Neural crest cell (in vitro differentiated cells): ENCODE data around the gene AQP4. TPM values are rescaled to one million over a fixed set of nuclear protein-coding genes. Genes with fewer than 3 reads are reported as not detected.

Source experiments
- DNase-seq: peaks from one replicate; pipeline ENCODE4 v3.0.0; 2021; ENCODE audit warnings: low read depth, mixed read lengths, low spot score
- H3K27ac Mint-ChIP-seq: one replicate; pipeline ENCODE4 v1.8.0; 2021; ENCODE audit warnings: mild to moderate bottlenecking, mixed read lengths; ENCODE audit not compliant: unreplicated experiment
- H3K27me3 Mint-ChIP-seq: 2 replicates; pipeline ENCODE4 v1.8.0; 2021; ENCODE audit warnings: low read depth, mild to moderate bottlenecking, mixed read lengths
- H3K36me3 Mint-ChIP-seq: 2 replicates; pipeline ENCODE4 v1.8.0; 2021; ENCODE audit warnings: low read depth, mild to moderate bottlenecking, mixed read lengths
- H3K4me1 Mint-ChIP-seq: 2 replicates; pipeline ENCODE4 v1.8.0; 2021; ENCODE audit warnings: mixed read lengths
- H3K4me3 Mint-ChIP-seq: one replicate; pipeline ENCODE4 v1.8.0; 2021; ENCODE audit warnings: mild to moderate bottlenecking, mixed read lengths
- H3K9me3 Mint-ChIP-seq: 2 replicates; pipeline ENCODE4 v1.8.0; 2021; ENCODE audit warnings: mixed read lengths
- total RNA-seq: library from RNA; stranded (reverse); gene quantifications from 2 replicates; pipeline ENCODE4 v1.2.1, GENCODE V29; 2021
- TF ChIP-seq, protein P1 (sequence below): fragments of 200-600 bp; sonication (generic); conservative IDR thresholded peaks from 2 replicates; pipeline ENCODE4 v1.5.0; 2021; ENCODE audit warnings: antibody characterized with exemption, mild to moderate bottlenecking

Gene AQP4
- total RNA-seq, 1 donor from 2014 or later = not detected

DNA sequence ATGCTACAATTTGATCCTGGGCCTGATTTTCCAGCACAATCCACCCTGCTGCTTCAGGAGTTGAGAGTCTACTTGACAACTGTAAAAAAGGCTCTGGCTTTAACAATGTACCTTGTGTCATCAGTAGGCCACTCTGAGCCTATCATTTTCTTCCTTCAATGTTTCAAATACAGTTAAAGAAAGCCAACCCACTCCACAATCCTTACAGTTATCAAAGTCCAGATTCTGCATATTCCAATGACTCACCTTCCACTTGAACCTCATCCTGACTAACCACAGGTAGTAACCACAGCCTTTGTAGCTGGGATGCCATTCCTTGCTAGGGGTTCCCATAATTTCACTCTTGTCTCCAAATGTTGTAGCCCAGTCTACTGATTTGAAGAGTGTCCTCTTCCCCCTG is 35.5 kb upstream of the AQP4 start:
- no peaks in the 10 kb centered on the region for H3K4me1 Mint-ChIP-seq
- no peak overlapping the region for H3K27ac Mint-ChIP-seq
- no peaks in the 10 kb centered on the region for H3K27me3 Mint-ChIP-seq
- peaks cover 21% of the 10 kb centered on the region for H3K36me3 Mint-ChIP-seq
- H3K4me3 Mint-ChIP-seq = no peak overlapping the region
- H3K9me3 Mint-ChIP-seq = peaks cover 19% of the 10 kb centered on the region
- TF ChIP-seq, protein P1, sequence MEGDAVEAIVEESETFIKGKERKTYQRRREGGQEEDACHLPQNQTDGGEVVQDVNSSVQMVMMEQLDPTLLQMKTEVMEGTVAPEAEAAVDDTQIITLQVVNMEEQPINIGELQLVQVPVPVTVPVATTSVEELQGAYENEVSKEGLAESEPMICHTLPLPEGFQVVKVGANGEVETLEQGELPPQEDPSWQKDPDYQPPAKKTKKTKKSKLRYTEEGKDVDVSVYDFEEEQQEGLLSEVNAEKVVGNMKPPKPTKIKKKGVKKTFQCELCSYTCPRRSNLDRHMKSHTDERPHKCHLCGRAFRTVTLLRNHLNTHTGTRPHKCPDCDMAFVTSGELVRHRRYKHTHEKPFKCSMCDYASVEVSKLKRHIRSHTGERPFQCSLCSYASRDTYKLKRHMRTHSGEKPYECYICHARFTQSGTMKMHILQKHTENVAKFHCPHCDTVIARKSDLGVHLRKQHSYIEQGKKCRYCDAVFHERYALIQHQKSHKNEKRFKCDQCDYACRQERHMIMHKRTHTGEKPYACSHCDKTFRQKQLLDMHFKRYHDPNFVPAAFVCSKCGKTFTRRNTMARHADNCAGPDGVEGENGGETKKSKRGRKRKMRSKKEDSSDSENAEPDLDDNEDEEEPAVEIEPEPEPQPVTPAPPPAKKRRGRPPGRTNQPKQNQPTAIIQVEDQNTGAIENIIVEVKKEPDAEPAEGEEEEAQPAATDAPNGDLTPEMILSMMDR = no peak
- no peak for DNase-seq

DNA sequence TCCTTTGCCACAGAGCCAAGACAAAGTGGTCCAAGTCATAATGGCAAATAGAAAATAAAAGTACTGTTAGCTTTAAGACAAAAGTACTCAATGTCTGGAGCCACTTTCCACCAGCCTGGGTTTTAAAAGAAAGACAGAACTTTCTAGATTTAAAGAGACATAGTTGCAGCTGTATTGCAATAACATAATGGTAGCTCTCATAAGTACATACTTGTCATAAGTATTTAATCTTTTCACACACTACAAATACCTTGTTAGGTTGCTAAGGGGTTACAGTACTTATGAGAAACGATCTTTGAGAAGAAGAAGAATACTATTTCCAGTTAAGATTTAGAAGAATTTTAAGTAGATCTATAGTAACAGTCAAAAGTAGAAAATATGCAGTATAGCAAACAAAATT is 28.9 kb upstream of the AQP4 start:
- Mint-ChIP-seq H3K4me1 (peaks cover 4% of the 10 kb centered on the region), H3K36me3 (no peaks in the 10 kb centered on the region), H3K9me3 (no peaks in the 10 kb centered on the region), H3K4me3 (no peak overlapping the region), H3K27me3 (no peaks in the 10 kb centered on the region), H3K27ac (no peak overlapping the region)
- no peak for DNase-seq
- TF ChIP-seq, protein P1 = no peak

DNA sequence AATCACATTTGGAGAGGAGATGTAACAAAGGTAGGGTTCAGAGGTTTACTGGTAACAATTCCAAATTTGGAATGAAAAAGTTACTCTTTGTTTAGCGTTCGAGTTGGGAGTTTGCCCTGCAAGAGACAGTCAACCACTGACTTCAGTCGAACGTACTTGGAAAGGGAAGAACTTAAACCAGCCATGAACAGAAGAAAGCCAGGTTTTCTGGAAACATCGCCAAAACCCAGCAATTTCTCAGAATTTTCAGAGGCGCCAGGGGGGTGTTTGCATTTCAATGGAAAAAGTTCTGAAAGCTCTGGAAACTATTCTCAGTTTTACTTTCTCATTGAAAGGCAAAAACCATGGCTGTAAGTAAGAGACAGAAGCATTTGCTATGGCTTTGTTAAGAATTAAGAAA is 28.5 kb upstream of the AQP4 start:
- Mint-ChIP-seq H3K9me3 (no peaks in the 10 kb centered on the region), H3K4me3 (no peak overlapping the region), H3K27me3 (no peaks in the 10 kb centered on the region), H3K27ac (no peak overlapping the region), H3K36me3 (no peaks in the 10 kb centered on the region), H3K4me1 (peaks cover 4% of the 10 kb centered on the region)
- DNase-seq = no peak
- TF ChIP-seq, protein P1 = no peak

DNA sequence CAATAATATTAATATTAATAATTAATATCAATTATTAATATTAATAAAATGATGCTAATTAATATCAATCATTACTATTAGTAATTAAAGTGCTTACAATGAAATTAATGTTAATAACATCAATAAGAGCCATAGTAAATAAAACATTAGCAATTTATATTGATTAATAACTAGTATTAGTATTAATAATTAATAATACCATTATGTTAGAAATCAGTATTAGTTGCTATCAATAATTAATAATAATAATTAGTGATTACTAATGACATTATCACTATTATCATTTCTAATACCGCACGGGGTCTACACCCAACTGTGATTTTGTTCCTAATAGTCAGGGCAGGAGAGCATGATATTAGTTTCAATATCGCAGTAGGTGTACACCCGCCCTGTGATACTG is 22.8 kb upstream of the AQP4 start:
- Mint-ChIP-seq H3K4me1 (no peaks in the 10 kb centered on the region), H3K4me3 (no peak overlapping the region), H3K27me3 (no peaks in the 10 kb centered on the region), H3K9me3 (no peaks in the 10 kb centered on the region), H3K27ac (no peak overlapping the region), H3K36me3 (no peaks in the 10 kb centered on the region)
- no peak for DNase-seq
- TF ChIP-seq, protein P1 = no peak

DNA sequence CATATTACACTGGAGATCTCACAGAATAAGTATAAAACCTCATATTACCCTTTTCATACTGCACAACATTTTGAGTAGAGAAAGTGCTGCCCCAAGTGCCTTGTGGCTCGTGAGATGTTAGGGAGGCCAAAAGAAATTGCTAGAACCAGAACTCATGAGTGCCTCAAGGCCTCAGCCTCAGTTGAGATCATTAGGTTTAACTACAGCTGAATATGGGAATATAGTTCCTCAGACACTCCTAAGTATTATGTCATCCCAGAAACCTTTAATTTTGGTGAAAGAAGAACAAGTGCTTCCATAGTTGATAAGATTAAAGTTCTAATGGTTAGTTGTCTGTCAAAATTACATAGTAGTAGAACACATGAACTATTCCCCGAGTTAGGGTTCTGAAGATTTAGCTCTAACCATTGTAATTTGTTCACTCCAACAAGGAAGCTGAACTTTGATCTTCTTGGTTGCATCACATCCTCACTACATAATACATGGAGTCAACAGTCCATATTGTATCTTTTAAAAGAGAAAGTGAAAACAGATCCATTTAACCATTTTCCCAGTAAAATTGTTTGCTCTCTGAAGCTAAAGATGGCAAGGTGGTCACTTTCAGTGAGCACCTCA is 9.6 kb upstream of the AQP4 start:
- Mint-ChIP-seq H3K36me3 (no peaks in the 10 kb centered on the region), H3K9me3 (no peaks in the 10 kb centered on the region), H3K27ac (no peak overlapping the region), H3K27me3 (no peaks in the 10 kb centered on the region), H3K4me3 (no peak overlapping the region), H3K4me1 (no peaks in the 10 kb centered on the region)
- no peak for DNase-seq
- TF ChIP-seq, protein P1 = no peak
